ENCODE data around the gene SORCS2.
"Not testable (repeated sequence)": the region's sequence is repeated elsewhere in the genome, so short reads cannot be mapped to it uniquely, and the experiment has no call there.

Gene SORCS2

DNA sequence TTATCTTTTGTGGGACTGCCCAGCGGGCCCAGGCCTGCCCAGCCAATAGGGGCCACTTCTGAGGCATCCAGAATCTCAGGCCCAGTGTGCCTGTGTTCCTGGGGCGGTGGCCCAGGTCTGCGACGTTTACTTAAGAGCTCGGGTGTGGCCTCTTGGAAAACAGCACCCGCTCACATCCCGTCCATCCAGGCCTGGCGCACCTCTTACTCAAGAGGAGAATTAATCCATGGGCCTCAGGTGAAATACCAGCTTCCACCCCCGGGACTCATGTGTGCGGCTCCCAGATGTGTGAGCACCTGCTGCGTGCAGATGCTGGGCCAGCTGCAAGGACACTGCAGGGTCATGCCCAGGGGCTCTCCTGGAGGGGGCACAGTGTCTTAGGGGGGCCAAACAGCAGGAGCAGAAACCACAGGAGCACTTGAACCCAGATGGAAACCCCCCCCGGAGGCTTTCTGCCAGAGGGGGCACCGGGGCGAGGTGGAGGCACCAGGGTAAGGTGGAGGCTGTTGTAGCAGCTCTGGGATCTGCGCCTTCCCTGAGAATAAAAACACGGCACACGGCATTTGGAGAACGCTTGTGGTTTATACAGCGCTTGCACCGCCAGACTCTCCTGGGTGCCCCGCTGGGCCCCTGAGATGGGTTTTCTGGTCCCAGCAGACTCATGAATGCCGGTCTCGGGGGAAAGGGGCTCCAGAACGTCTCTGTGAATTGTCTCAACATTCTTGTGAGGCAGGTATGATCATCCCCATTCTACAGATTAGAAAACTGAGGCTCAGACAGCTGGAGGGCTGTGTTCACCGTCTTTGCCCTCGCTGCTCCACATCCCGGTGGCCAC is 239.6 kb downstream of the SORCS2 start:
- in situ Hi-C loops (cut with MboI; ENCODE audit: low sequenced_read_pairs): no loop called here

DNA sequence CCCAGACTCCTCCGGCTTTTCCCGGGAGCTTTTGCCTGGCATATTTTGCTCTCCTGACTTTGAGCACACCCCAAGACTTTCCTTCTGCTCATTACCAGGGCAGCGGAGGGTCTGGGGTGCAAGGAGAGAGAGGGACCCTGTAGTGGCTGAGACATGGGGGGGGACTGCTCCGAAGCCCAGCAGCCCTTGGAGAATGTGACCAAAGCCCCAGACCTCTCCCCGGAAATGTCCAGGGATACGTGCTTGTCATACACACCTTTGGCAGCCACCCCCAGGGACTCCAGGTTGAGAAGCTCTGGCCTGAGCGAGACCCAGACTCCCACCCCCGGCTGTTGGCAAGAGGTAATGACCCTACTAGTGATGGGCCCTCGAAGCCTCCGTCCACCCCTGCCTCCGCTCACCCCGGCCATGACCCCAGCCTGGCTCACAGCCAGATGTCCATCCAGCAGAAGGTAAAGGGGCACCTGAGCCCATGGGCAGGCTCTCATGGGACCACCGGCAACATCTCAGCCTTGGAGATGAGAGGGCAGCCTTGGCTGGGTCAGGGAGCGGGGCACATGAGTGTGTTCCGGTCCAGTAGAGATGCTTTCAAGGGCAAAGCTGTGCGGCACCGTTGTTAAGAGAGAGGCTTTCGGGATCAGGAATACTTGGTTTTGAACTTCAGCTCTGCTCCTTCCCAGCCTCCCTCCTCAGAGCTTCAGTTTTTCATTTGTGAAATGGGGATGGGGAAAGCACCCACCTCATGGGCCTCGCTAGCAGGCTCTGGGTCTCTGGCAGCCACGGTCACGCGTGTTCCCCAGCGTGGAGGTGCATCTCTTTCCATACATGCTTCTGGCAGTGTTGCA is 240.4 kb downstream of the SORCS2 start:
- in situ Hi-C loops (cut with MboI; ENCODE audit: low sequenced_read_pairs): no loop called here

DNA sequence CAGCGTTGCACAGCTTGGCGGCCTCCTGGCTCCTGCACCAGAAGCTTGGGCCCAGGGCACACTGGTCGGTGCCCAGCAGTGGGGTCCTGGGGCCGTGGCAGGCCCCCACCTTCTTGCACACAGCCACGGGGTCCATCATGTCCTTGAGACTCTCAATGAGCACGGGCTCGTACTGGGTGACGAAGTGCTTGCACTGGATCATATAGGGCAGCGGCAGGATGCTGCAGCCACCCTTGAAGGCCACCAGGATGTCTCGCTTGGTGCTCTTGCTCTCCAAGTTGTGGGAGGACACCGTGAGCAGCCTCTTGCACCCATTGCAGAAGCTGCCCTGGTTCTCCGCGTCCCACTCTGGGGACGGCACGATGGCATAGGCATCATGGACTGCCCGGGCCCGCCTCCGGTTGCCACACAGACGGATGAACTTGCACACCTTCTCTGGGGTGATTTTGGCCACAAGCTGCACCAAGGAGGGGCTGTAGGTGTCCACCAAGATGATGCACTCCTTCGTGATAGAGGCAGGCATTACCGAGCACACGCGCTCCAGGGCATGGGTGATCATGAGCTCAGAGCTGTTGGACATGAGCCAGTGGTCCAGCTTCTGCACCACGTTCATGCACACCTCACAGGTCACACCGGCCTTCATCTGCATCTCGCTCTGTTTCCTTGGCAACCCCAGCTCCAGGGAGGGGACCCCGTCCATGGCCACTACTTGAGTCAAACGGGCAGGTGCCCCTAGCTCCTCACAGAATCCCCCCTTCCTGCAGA is 241.2 kb downstream of the SORCS2 start:
- in situ Hi-C loops (cut with MboI; ENCODE audit: low sequenced_read_pairs): no loop called here

DNA sequence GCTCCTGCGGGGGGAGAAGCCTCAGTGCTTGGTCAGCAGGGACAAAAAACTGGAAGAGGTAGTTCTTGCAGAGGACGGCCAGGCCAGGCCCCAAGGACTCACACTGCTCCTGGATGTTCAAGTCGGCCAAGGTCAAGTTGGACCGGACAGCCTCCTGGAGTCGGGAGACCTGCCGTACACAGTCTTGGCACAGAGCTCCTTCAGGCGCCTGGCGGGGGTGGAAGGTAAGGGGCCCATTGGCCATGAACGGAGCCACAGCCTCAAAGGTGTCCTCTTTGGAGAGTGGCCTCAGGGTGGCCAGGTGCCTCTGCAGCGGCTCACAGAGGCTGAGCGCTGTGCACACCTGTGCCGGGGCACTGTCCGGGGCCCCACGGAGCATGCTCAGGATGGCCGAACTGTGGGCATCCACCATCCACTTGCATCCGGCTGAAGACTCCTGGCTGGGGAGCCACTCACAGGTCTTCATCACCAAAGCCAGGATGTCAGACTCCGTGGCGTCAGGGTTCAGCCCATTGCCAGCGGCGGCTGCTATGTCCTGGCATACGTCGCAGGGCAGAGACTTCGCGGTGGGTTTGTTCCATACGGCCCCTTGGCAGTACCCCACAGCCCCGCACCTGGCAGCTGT is 241.9 kb downstream of the SORCS2 start:
- in situ Hi-C loops (cut with MboI; ENCODE audit: low sequenced_read_pairs): no loop called here

DNA sequence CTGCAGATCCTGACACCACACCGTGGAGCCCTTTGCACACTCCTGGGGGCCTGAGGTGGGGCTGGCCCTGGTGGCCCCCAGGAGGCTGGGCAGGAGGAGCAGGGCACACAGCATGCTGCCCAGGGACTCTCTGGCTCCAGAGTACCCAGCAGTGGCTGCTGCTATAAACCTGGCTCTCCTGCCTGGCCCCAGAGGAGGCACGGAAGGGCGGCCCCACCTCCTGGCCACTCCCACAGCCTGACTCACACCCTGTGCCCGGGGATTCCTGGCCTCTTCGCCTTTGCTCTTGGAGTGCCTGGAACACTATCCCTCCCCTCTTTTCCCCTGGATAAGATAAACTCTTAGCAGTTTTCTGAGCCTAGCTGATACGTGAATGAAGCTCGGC is 242.4 kb downstream of the SORCS2 start, which contains the start of gene PSAPL1:
TSS of gene PSAPL1 (minus strand) at position 165 of the 385 bp plus-strand sequence. CDS start at position 114, 51 bp downstream.
- in situ Hi-C loops (cut with MboI; ENCODE audit: low sequenced_read_pairs): no loop called here

DNA sequence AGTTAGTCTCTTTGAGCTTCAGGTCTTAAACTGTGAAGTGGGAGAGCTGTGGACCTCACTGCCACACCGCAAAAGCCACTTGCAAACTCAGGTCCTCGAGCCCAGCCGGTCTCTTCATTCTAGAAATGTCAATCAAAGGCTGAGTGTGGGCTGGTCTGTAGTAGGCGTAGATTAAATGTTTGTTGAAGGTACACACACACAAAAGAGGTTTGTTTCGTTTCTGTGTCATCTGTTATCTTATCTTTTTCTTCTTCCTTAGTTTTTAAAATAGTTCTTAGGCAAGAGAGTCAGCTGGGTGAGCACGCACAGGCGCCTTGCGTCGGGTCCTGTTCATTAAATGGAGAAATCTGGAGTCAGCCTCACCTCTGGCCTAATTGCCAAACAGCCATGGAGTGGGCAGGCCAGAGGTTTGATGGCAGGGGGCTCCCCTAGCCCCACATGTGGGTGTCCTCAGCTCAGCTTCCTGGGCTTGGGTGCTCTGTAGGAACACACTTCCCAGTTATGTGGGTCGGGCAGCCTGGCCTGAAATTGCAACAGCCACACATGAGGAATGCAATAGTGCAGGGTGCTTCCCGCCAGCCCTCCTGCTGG is 243.2 kb downstream of the SORCS2 start:
- in situ Hi-C loops (cut with MboI; ENCODE audit: low sequenced_read_pairs): no loop called here

DNA sequence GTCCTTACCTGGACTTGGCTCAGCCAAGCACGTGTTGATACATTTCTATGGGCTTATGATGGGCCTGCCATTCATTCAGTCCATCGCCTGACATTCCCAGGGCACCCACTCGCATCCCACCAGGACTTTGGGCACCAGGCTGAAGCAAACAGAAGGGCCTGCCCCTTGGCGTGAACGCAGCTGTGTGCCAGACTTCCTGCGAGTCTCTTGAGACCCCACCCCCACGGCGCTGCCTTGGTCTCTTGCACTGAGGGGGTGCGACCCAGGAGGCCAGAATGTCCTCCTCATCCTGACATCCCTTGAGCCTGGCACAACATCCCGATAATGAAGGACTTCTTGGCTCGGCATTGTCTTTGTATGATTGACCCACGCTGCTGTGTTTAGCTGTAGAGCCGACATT is 243.9 kb downstream of the SORCS2 start:
- in situ Hi-C loops (cut with MboI; ENCODE audit: low sequenced_read_pairs): no loop called here

DNA sequence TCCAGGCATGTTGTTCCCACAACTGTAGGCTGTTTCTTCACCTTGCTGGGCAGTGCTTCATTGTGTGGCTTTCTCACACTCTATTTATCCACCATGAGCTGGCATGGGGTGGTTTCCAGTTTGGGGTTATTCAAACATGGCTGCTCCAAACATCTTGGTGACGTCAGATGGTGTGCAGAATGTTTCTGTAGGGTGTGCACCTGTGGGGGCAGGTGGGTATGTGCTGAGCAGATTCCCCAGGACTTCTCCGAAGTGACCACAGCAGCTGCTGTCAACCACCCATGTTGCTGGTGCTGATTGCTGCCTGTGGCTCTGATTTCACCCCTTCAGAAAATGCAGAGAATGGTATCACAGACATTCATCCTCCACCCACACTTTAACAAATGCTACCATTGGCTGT is 247.4 kb downstream of the SORCS2 start:
- in situ Hi-C loops (cut with MboI; ENCODE audit: low sequenced_read_pairs): no loop called here

DNA sequence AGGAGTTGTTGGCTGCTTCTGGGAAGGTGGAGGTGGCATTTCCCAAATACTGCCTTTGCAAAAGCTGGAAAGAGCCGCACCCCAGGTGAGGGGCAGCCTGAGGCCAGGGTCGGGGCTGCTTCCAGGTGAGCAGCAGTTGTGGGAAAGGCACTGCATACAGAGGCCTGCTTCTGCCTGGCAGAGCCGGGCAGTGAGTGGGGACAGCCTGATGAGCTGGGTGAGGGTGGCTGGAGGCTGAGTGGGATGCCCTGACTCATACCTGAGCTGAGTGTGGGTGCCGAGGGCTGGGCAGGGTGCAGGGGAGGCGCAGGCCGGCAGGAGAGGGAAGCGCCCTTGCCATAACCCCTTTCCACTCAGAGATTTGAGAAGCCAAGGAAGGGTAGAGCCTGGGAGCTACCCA is 248.9 kb downstream of the SORCS2 start:
- in situ Hi-C loops (cut with MboI; ENCODE audit: low sequenced_read_pairs): no loop called here

DNA sequence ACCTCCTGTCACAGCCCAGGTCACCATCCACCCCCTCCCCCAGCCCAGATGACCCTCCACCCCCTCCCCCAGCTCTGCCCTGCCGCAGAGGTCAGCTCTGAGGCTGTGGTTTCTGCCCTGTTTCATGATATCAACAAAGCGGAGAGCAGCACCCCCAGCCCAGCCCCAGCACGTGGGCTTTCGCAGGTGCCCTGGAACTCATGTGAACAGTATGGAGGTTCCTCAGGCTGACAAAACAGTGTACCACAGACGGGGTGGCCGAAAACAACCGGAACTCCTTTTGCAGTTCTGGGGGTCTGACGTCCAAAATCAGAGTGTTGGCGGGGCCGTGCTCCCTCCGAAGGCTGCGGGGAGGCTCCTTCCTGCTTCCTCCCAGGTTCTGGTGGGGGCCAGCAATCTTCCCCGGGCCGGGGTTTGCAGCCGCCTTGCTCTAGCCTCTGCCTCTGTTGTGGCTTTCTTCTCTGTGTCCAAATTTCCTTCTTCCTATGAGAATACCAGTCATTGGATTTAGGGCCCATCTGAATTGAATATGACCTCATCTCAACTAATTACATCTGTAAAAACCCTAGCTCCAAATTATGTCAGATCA is 250.3 kb downstream of the SORCS2 start:
- in situ Hi-C loops (cut with MboI; ENCODE audit: low sequenced_read_pairs): no loop called here

DNA sequence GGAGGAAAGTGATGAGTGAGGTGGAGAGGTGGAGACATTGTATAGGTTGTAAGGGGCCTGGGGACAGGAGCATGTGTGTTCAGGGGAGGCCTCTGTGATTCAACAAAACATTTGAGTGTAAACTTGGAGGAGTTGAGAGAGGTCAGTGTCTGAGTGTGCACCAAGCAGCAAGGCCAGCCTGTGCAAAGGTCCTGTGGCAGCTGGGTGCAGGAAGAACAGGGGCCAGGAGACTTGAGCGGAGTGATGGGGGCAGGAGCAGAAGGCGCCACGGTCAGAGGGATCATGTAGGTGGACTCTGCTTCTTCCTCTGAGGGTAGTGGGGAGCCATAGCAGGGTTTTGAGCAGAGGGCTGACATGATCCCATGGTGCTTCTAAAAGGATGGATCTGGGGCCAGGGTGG is 252.0 kb downstream of the SORCS2 start:
- in situ Hi-C loops (cut with MboI; ENCODE audit: low sequenced_read_pairs): no loop called here

DNA sequence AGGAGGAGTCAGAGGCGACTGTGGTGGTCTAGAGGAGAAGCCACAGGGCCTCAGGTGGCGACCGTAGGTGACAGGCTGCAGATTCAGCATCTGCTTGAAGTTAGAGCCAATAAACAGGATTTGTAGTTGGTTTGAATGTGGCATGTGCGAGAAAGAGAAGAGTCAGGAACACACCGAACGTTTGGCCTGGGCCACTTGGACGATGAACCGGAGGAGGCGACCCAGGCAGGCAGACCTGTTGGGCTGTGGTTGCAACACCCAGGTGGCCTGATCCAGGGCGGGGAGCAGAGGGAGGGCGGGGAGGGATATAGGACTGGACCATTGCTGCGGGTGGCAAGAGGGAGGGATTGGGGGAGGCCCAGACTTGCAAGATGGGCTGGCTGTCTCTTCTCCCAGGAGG is 252.4 kb downstream of the SORCS2 start:
- in situ Hi-C loops (cut with MboI; ENCODE audit: low sequenced_read_pairs): no loop called here

DNA sequence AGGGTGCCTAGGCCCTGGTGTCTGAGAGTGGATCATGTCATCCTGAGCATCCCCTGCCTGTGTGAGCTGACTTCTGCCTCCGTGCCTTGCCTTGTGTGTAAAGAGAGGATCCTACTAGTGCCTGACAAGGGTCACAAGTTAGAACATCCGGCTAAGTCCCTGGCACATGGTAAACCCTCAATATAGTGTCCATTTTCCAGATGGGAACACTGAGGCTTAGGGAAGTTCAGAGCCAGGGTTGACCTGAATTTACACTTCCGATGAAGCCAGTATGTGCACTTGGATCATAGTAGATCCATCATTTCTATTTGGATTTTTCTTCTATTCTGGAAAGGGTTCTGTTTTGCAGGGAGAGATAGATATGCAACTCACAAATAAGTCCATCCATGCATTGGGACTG is 254.9 kb downstream of the SORCS2 start:
- in situ Hi-C loops (cut with MboI; ENCODE audit: low sequenced_read_pairs): no loop called here

DNA sequence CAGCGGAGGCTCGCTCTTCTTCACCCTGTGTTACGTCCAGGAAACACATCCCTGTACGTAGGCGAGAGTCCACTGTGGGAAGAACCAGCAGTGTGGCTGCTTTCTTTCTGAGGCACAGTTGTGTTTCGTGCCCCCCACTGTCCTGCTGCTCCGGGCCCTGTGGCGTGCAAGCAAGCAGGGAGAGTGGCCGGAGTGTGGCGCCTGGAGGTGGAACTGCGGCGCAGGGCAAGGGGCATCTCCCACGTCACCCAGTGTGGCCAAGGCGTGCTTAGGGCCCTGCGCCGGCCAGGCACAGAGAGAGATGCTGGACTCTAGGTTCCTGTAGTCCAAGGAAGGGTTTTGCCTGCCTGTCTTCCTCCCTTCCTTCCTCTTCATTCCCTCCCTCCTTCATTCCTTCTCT is 255.7 kb downstream of the SORCS2 start:
- in situ Hi-C loops (cut with MboI; ENCODE audit: low sequenced_read_pairs): no loop called here

DNA sequence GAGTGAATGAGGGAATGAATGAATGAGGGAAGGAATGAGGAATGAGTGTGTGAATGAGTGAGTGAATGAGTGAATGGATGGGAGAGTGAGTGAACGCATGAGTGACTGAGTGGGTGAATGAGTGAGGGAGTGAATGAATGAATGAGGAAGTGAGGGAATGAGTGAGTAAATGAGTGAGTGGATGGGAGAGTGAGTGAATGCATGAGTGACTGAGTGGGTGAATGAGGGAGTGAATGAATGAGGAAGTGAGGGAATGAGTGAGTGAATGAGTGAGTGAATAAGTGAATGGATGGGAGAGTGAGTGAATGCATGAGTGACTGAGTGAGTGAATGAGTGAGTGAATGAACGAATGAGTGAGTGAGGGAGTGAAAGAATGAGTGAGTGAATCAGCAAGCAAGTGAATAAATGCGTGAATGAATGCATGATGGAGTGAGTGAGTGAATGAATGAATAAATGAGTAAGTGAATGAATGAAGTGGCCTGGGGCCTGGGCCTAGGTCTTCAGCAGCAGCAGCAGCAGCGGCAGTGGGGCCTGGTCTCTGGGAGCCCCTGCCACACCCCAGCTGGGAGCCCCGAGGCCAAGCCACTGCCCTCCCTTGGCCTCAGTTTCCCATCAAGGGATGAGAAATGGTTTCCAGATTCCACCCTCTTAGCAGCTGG is 258.6 kb downstream of the SORCS2 start:
- in situ Hi-C loops (cut with MboI; ENCODE audit: low sequenced_read_pairs): no loop called here

DNA sequence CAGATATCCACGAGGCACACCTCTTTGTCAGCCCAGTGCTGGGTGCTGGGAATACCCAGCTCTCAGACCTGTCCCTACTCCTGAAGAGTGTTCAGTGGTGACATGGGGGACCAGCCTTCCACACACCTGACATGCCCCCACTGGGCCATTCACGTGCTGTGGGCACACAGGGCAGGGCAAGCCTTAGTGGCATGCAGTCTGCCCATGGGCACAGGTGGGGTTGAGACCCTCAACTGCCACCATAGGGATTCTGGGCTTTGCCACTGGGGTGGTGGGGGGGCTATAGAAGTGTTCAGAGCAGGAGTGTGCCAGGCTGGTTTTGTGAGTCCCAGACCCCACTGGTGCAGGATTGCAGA is 259.1 kb downstream of the SORCS2 start:
- in situ Hi-C loops (cut with MboI; ENCODE audit: low sequenced_read_pairs): no loop called here

DNA sequence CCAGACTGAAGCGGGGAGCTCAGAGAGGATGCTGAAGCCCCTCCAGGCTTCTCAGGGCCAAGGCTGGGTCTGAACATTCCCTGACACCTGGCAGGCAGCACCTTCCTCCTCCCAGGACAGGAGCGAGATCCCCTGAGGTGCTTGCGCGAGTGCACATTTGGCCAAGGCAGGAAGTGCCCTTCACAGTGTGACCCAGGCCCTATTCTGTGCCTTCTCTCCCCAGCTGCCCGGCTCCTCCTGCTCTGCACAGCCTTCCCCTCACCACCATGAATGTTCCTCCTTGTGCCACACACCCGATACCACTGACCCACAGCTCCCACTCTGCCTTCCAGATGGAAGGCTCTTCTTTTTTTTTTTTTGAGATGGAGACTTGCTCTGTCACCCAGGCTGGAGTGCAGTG is 259.5 kb downstream of the SORCS2 start:
- in situ Hi-C loops (cut with MboI; ENCODE audit: low sequenced_read_pairs): no loop called here

DNA sequence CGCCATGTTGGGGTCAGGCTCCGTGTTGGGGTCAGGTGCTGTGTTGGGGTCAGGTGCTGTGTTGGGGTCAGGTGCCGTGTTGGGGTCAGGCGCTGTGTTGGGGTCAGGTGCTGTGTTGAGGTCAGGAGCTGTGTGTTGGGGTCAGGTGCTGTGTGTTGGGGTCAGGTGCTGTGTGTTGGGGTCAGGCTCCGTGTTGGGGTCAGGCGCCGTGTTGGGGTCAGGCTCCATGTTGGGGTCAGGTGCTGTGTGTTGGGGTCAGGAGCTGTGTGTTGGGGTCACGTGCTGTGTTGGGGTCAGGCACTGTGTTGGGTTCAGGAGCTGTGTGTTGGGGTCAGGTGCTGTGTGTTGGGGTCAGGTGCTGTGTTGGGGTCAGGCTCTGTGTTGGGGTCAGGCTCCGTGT is 260.5 kb downstream of the SORCS2 start:
- in situ Hi-C loops (cut with MboI; ENCODE audit: low sequenced_read_pairs): not testable (repeated sequence)

DNA sequence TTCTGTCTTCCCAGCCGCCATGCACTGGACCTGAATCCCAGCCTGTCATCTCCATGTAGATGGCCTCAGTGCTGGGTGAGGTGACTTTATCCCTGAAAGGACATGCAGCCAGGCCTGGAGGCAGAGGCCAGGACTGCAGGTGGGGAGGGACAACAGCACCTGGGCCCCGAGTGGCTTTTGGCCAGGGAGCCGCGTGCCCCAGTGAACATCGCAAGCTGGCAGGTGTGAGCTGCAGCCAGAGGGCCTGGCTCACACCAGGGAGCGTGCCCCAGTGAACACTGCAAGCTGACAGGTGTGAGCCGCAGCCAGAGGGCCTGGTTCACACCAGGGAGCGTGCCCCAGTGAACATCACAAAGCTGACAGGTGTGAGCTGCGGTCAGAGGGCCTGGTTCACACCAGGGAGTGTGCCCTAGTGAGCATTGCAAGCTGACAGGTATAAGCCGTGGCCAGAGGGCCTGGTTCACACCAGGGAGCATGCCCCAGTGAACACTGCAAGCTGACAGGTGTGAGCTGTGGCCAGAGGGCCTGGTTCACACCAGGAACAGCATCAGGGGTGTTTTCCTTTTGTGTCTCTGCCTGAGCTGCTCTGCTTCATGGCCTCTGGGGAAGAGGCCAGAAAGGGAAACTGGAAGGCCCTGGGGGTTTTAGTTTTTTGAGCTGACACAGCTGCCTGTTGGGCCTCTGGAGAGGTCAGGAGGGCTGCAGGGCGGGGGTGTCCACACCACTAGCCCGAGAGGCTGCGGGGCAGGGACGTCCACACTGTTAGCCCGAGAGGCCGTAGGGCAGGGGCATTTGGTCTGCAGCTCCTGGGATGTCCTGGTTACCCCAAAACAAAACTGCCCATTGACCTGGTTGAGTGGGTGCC is 265.1 kb downstream of the SORCS2 start:
- in situ Hi-C loops (cut with MboI; ENCODE audit: low sequenced_read_pairs): no loop called here
